ENCODE measurements around the gene ACOT9. TPM values are rescaled to one million over a fixed set of nuclear protein-coding genes. Genes with fewer than 3 reads are reported as not detected.

Gene ACOT9
- total RNA-seq, 4 donors from 2014 or later, result 12.3 to 21.9 (median 20.6) TPM

DNA sequence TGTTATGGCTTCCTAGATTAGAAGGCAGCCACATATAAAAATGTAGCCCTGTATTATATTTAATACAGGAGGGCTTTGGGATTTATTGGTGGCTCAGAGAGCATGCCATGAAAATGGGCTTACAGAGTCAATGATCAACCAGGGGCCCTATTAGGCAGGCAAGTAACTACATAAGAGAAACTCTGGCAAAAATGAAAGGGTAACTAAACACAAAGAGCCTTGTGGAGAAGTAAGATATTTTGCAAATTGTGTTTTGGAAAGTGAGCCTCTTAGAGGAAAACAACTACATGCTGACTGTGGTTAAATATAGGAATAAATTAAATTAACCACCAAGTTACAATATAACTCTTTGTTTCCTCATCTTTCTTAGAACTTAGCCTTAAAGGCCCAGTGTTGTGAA is 45.4 kb upstream of the ACOT9 start:
- Histone ChIP-seq H3K4me1 (peaks cover 0 to 14% of the 10 kb centered on the region in 2 donors), H3K27me3 (no peaks in the 10 kb centered on the region), H3K9me3 (no peaks in the 10 kb centered on the region), H3K4me3 (no peak overlapping the region), H3K27ac (no peak overlapping the region), H3K36me3 (no peaks in the 10 kb centered on the region)
- in situ Hi-C loops (cut with MboI; ENCODE audit: low sequenced_read_pairs in 4 of 4), result loop anchor here in 3 of 4 donors (10.0 kb wide), 2 partner anchors 116 to 266 kb away; partner anchors contain the start of genes APOO (in 3 of the 3), CXorf58 (in 3 of the 3) and EIF2S3 (in 1 of the 3)
- intact Hi-C loops (cut with DNase I; ENCODE audit: low total_unique reads), result loop anchor here (10.0 kb wide), 2 partner anchors 94 to 124 kb away; partner anchors contain the start of gene PRDX4
- DNase-seq (no peak), ATAC-seq (no peak)
- TF ChIP-seq, protein P1, sequence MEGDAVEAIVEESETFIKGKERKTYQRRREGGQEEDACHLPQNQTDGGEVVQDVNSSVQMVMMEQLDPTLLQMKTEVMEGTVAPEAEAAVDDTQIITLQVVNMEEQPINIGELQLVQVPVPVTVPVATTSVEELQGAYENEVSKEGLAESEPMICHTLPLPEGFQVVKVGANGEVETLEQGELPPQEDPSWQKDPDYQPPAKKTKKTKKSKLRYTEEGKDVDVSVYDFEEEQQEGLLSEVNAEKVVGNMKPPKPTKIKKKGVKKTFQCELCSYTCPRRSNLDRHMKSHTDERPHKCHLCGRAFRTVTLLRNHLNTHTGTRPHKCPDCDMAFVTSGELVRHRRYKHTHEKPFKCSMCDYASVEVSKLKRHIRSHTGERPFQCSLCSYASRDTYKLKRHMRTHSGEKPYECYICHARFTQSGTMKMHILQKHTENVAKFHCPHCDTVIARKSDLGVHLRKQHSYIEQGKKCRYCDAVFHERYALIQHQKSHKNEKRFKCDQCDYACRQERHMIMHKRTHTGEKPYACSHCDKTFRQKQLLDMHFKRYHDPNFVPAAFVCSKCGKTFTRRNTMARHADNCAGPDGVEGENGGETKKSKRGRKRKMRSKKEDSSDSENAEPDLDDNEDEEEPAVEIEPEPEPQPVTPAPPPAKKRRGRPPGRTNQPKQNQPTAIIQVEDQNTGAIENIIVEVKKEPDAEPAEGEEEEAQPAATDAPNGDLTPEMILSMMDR (IDR thresholded peaks at IDR 0.05 in 4 of 5, conservative IDR thresholded peaks at IDR 0.05 in 1 of 5), result no peak
- no peak for TF ChIP-seq POLR2A (IDR thresholded peaks at IDR 0.05)

DNA sequence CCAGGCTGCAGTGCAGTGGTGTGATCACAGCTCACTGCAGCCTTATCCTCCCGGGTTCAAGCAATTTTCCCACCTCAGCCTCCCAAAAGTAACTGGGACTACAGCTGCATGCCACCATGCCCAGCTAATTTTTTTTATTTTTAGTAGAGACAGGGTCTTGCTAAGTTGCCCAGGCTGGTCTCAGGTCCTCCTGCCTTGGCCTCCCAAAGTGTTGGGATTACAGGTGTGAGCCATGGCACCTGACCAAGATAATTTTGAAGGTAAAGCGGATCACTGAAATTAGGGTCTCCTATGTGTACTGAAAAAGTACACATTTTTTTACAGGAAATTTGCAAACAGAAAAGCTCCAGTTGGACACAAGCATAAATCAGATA is 44.7 kb upstream of the ACOT9 start:
- no peaks in the 10 kb centered on the region for H3K9me3 ChIP-seq
- no peak overlapping the region for H3K4me3 ChIP-seq
- in situ Hi-C loops (cut with MboI; ENCODE audit: low sequenced_read_pairs in 4 of 4), result loop anchor here in 3 of 4 donors (10.0 kb wide), 2 partner anchors 117 to 267 kb away; partner anchors contain the start of genes APOO (in 3 of the 3), CXorf58 (in 3 of the 3) and EIF2S3 (in 1 of the 3)
- TF ChIP-seq, protein P1 (IDR thresholded peaks at IDR 0.05 in 4 of 5, conservative IDR thresholded peaks at IDR 0.05 in 1 of 5), result no peak
- TF ChIP-seq POLR2A (IDR thresholded peaks at IDR 0.05), result no peak
- H3K4me1 ChIP-seq, result peaks cover 0 to 14% of the 10 kb centered on the region in 2 donors
- ATAC-seq (no peak), DNase-seq (no peak)
- intact Hi-C loops (cut with DNase I; ENCODE audit: low total_unique reads), result loop anchor here (10.0 kb wide), 2 partner anchors 93 to 123 kb away; partner anchors contain the start of gene PRDX4
- no peaks in the 10 kb centered on the region for H3K27me3 ChIP-seq
- H3K27ac ChIP-seq, result no peak overlapping the region
- no peaks in the 10 kb centered on the region for H3K36me3 ChIP-seq

DNA sequence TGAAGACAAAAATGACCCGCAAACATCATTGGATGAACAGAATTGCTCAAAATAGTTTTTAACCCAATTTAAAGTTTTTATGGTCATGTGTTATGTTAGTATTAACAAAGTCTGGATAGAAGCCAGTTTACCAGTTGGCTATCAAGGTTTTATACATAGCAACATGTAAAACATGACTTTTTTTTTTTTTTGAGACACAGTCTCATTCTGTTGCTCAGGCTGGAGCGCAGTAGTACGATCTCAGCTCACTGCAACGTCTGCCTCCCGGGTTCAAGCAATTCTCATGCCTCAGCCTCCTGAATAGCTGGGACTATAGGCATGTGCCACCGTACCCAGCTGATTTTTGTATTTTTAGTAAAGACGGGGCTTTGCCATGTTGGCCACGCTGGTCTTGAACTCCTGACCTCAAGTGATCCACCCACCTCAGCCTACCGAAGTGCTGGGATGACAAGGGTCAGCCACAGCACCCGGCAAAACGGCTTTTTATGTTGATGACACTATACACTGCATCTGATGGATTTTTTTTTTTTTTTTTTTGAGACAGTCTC is 43.3 kb upstream of the ACOT9 start:
- no peaks in the 10 kb centered on the region for H3K27me3 ChIP-seq
- H3K4me1 ChIP-seq, result peaks cover 0 to 16% of the 10 kb centered on the region in 2 donors
- ATAC-seq, result no peak
- TF ChIP-seq, protein P1 (IDR thresholded peaks at IDR 0.05 in 4 of 5, conservative IDR thresholded peaks at IDR 0.05 in 1 of 5), result no peak
- TF ChIP-seq POLR2A (IDR thresholded peaks at IDR 0.05), result no peak
- in situ Hi-C loops (cut with MboI; ENCODE audit: low sequenced_read_pairs in 4 of 4) (loop anchor here in 3 of 4 donors (10.0 kb wide), 2 partner anchors 118 to 268 kb away; partner anchors contain the start of genes APOO (in 3 of the 3), CXorf58 (in 3 of the 3) and EIF2S3 (in 1 of the 3)), intact Hi-C loops (cut with DNase I; ENCODE audit: low total_unique reads) (loop anchor here (10.0 kb wide), 2 partner anchors 92 to 122 kb away; partner anchors contain the start of gene PRDX4)
- H3K4me3 ChIP-seq, result no peak overlapping the region
- no peaks in the 10 kb centered on the region for H3K36me3 ChIP-seq
- H3K9me3 ChIP-seq, result no peaks in the 10 kb centered on the region
- no peak for DNase-seq
- peak overlapping the region in 1 of 4 donors; percentile 96 for H3K27ac ChIP-seq

DNA sequence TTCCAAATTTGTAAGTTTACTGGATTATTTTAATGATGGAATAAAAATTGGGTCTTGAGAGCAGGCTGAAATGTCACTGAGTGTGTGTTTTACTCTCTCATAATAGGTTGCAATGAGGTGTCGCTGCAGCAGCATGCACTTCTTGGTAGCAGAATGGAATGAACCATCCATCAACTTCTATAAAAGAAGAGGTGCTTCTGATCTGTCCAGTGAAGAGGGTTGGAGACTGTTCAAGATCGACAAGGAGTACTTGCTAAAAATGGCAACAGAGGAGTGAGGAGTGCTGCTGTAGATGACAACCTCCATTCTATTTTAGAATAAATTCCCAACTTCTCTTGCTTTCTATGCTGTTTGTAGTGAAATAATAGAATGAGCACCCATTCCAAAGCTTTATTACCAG is 42.5 kb upstream of the ACOT9 start:
- DNase-seq (no peak), ATAC-seq (no peak)
- H3K36me3 ChIP-seq, result no peaks in the 10 kb centered on the region
- intact Hi-C loops (cut with DNase I; ENCODE audit: low total_unique reads), result loop anchor here (10.0 kb wide), 2 partner anchors 91 to 121 kb away; partner anchors contain the start of gene PRDX4
- no peaks in the 10 kb centered on the region for H3K27me3 ChIP-seq
- in situ Hi-C loops (cut with MboI; ENCODE audit: low sequenced_read_pairs in 4 of 4), result loop anchor here in 3 of 4 donors (10.0 kb wide), 2 partner anchors 119 to 269 kb away; partner anchors contain the start of genes APOO (in 3 of the 3), CXorf58 (in 3 of the 3) and EIF2S3 (in 1 of the 3)
- TF ChIP-seq, protein P1 (IDR thresholded peaks at IDR 0.05 in 4 of 5, conservative IDR thresholded peaks at IDR 0.05 in 1 of 5), result no peak
- no peak for TF ChIP-seq POLR2A (IDR thresholded peaks at IDR 0.05)
- peak overlapping the region in 3 of 4 donors; percentile 20 to 85 (median 21) for H3K4me3 ChIP-seq
- H3K27ac ChIP-seq, result peak overlapping the region in 3 of 4 donors; percentile 18 to 96 (median 94)
- no peaks in the 10 kb centered on the region for H3K9me3 ChIP-seq
- peaks cover 0 to 16% of the 10 kb centered on the region in 2 donors for H3K4me1 ChIP-seq
